H9 (cell line): ENCODE data around the gene EFL1. TPM values are rescaled to one million over a fixed set of nuclear protein-coding genes. Genes with fewer than 3 reads are reported as not detected.

Experiments
- DNase-seq: peaks from one replicate; pipeline ENCODE4 v3.0.0-alpha.2; 2017
- H2AFZ ChIP-seq: one replicate; pipeline ENCODE4 v1.6.1; 2013; ENCODE audit warnings: mild to moderate bottlenecking, low read length, control low read depth, moderate library complexity
- H2AK5ac ChIP-seq: 2 replicates; pipeline ENCODE4 v1.6.1; 2013; ENCODE audit warnings: low read length, control low read depth, mixed read lengths; ENCODE audit not compliant: insufficient read length
- H2BK120ac ChIP-seq: one replicate; pipeline ENCODE4 v1.6.1; 2013; ENCODE audit warnings: low read depth, mild to moderate bottlenecking, low read length, control low read depth, inconsistent platforms; ENCODE audit not compliant: poor library complexity, severe bottlenecking
- H2BK12ac ChIP-seq: 2 replicates; pipeline ENCODE4 v1.6.1; 2013; ENCODE audit warnings: low read length, control low read depth, mixed read lengths, low read depth; ENCODE audit not compliant: insufficient read length
- H2BK15ac ChIP-seq: 2 replicates; pipeline ENCODE4 v1.6.1; 2013; ENCODE audit warnings: low read depth, low read length, control low read depth
- H2BK20ac ChIP-seq: one replicate; pipeline ENCODE4 v1.6.1; 2013; ENCODE audit warnings: low read depth, mild to moderate bottlenecking, low read length, control low read depth, inconsistent platforms; ENCODE audit not compliant: poor library complexity, severe bottlenecking
- H2BK5ac ChIP-seq: 2 replicates; pipeline ENCODE4 v1.6.1; 2013; ENCODE audit warnings: low read length, control low read depth, mixed read lengths; ENCODE audit not compliant: insufficient read length
- H3K14ac ChIP-seq: 2 replicates; pipeline ENCODE4 v1.6.1; 2013; ENCODE audit warnings: low read length, control low read depth; ENCODE audit not compliant: insufficient read depth
- H3K18ac ChIP-seq: 2 replicates; pipeline ENCODE4 v1.6.1; 2013; ENCODE audit warnings: low read depth, mild to moderate bottlenecking, mixed read lengths, low read length, control low read depth; ENCODE audit not compliant: insufficient read length
- H3K23ac ChIP-seq: 2 replicates; pipeline ENCODE4 v1.6.1; 2013; ENCODE audit warnings: low read length, control low read depth, mixed read lengths, low read depth; ENCODE audit not compliant: insufficient read length
- H3K23me2 ChIP-seq: 2 replicates; pipeline ENCODE4 v1.6.1; 2013; ENCODE audit warnings: low read depth, mild to moderate bottlenecking, mixed read lengths, low read length, control low read depth; ENCODE audit not compliant: insufficient read length, poor library complexity, severe bottlenecking
- H3K27ac ChIP-seq: 2 replicates; pipeline ENCODE4 v1.5.1; 2013; ENCODE audit warnings: low read length, control low read depth, mixed read lengths, low read depth; ENCODE audit not compliant: insufficient read length
- H3K27me3 ChIP-seq: 2 replicates; pipeline ENCODE4 v1.6.1; 2013; ENCODE audit warnings: low read length, control low read depth, inconsistent platforms; ENCODE audit not compliant: insufficient read depth
- H3K4ac ChIP-seq: 2 replicates; pipeline ENCODE4 v1.6.1; 2013; ENCODE audit warnings: low read depth, mild to moderate bottlenecking, control low read depth, inconsistent platforms, low read length, moderate library complexity
- H3K4me1 ChIP-seq: 2 replicates; pipeline ENCODE4 v1.6.1; 2013; ENCODE audit warnings: low read length, control low read depth, inconsistent platforms; ENCODE audit not compliant: insufficient read depth
- H3K4me2 ChIP-seq: 2 replicates; pipeline ENCODE4 v1.6.1; 2013; ENCODE audit warnings: low read length, control low read depth, mixed read lengths; ENCODE audit not compliant: insufficient read length, insufficient read depth
- H3K56ac ChIP-seq: 2 replicates; pipeline ENCODE4 v1.6.1; 2013; ENCODE audit warnings: low read depth, mild to moderate bottlenecking, mixed read lengths, low read length, control low read depth; ENCODE audit not compliant: insufficient read length
- H3K79me1 ChIP-seq: 2 replicates; pipeline ENCODE4 v1.6.1; 2013; ENCODE audit warnings: low read depth, mild to moderate bottlenecking, moderate library complexity, low read length, control low read depth, inconsistent platforms; ENCODE audit not compliant: insufficient read depth, poor library complexity, severe bottlenecking
- H3K79me2 ChIP-seq: 2 replicates; pipeline ENCODE4 v1.6.1; 2013; ENCODE audit warnings: low read length, control low read depth, inconsistent platforms; ENCODE audit not compliant: insufficient read depth
- H3K9ac ChIP-seq: 2 replicates; pipeline ENCODE4 v1.6.1; 2013; ENCODE audit warnings: low read length, control low read depth, mixed read lengths; ENCODE audit not compliant: insufficient read length; ENCODE audit errors: extremely low read depth
- H3K9me3 ChIP-seq: one replicate; pipeline ENCODE4 v1.6.1; 2013; ENCODE audit warnings: low read depth, low read length, inconsistent platforms; ENCODE audit not compliant: control insufficient read depth
- H3T11ph ChIP-seq: one replicate; pipeline ENCODE4 v1.6.1; 2013; ENCODE audit warnings: mild to moderate bottlenecking, low read length, control low read depth, inconsistent platforms
- H4K20me1 ChIP-seq: one replicate; pipeline ENCODE4 v1.6.1; 2013; ENCODE audit not compliant: control insufficient read depth, insufficient read length, insufficient read depth
- H4K5ac ChIP-seq: 2 replicates; pipeline ENCODE4 v1.6.1; 2013; ENCODE audit warnings: low read depth, mild to moderate bottlenecking, mixed read lengths, low read length, control low read depth; ENCODE audit not compliant: insufficient read length
- H4K8ac ChIP-seq: replicated peaks from 2 replicates; pipeline ENCODE4 v1.6.1; 2013; ENCODE audit warnings: low read length, control low read depth, mixed read lengths, low read depth; ENCODE audit not compliant: insufficient read length
- H4K91ac ChIP-seq: 2 replicates; pipeline ENCODE4 v1.6.1; 2013; ENCODE audit warnings: low read depth, mild to moderate bottlenecking, moderate library complexity, mixed read lengths, low read length, control low read depth; ENCODE audit not compliant: insufficient read length
- H3K27ac Mint-ChIP-seq, 3 experiments: 2 replicates in 2 of 3; 3 replicates in 1 of 3; pipeline ENCODE4 v1.8.0; 2020 to 2021; ENCODE audit warnings: mixed read lengths in 3 of 3, mild to moderate bottlenecking in 1 of 3, moderate library complexity in 1 of 3
- H3K27me3 Mint-ChIP-seq: 2 replicates; pipeline ENCODE4 v1.8.0; 2021; ENCODE audit warnings: low read depth, mild to moderate bottlenecking, moderate library complexity, mixed read lengths
- H3K36me3 Mint-ChIP-seq, 3 experiments: 2 replicates in 2 of 3; 3 replicates in 1 of 3; pipeline ENCODE4 v1.8.0; 2020 to 2021; ENCODE audit warnings: low read depth in 3 of 3, mixed read lengths in 3 of 3; ENCODE audit not compliant: insufficient read depth in 1 of 3
- H3K4me1 Mint-ChIP-seq, 2 experiments: 2 replicates each; pipeline ENCODE4 v1.8.0; 2020; ENCODE audit warnings: mixed read lengths in 2 of 2
- H3K4me3 Mint-ChIP-seq, 2 experiments: 2 replicates in 1 of 2; 3 replicates in 1 of 2; pipeline ENCODE4 v1.8.0; 2020 to 2021; ENCODE audit warnings: mild to moderate bottlenecking in 2 of 2, mixed read lengths in 2 of 2, moderate library complexity in 1 of 2
- H3K9me3 Mint-ChIP-seq, 2 experiments: 2 replicates in 1 of 2; 3 replicates in 1 of 2; pipeline ENCODE4 v1.8.0; 2020; ENCODE audit warnings: mild to moderate bottlenecking in 2 of 2, mixed read lengths in 2 of 2, moderate library complexity in 1 of 2
- CTCF ChIP-seq: fragments of 200-600 bp; sonication (generic); conservative IDR thresholded peaks from 3 replicates; pipeline ENCODE4 v1.8.0; 2021; ENCODE audit warnings: antibody characterized with exemption, mild to moderate bottlenecking
- WGBS: extraction: QIAGEN DNeasy Blood & Tissue Kit; methylation state at CpG from one replicate; pipeline ENCODE4 v1.1.7; 2013; ENCODE audit warnings: missing lambda C conversion rate, low lambda C conversion rate, mixed read lengths; ENCODE audit not compliant: insufficient read length; ENCODE audit errors: extremely low coverage; 5-methylcytosine and 5-hydroxymethylcytosine counted together
- total RNA-seq: library from RNA; stranded (reverse); gene quantifications from 2 replicates; pipeline ENCODE4 v1.2.1, GENCODE V29; 2021

Gene EFL1
- total RNA-seq, 1 experiment from 2014 or later = 29.4 TPM

- Mint-ChIP-seq H3K9me3 (no peaks in the 10 kb centered on the region), H3K27me3 (no peaks in the 10 kb centered on the region), H3K27ac (no peak overlapping the region), H3K36me3 (peaks cover 0 to 17% (median 4%) of the 10 kb centered on the region in 3 experiments; a peak in 4 of 7 replicates), H3K4me3 (no peak overlapping the region), H3K4me1 (no peaks in the 10 kb centered on the region)
- Histone ChIP-seq H3K79me2 (no peaks in the 10 kb centered on the region), H2BK12ac (no peak overlapping the region), H3K18ac (no peak overlapping the region), H3K23me2 (no peaks in the 10 kb centered on the region), H4K20me1 (no peaks in the 10 kb centered on the region), H3K14ac (no peak overlapping the region), H3K9me3 (no peaks in the 10 kb centered on the region), H3K27me3 (no peaks in the 10 kb centered on the region), H2AK5ac (no peak overlapping the region), H3K4me2 (no peak overlapping the region), H4K5ac (no peak overlapping the region), H3T11ph (no peak overlapping the region), H2BK5ac (no peak overlapping the region), H2BK20ac (no peak overlapping the region), H3K27ac (no peak overlapping the region), H3K9ac (no peak overlapping the region), H3K4me1 (no peaks in the 10 kb centered on the region), H2BK120ac (no peak overlapping the region), H2AFZ (no peak overlapping the region), H3K56ac (no peak overlapping the region), H3K23ac (no peak overlapping the region), H4K91ac (no peak overlapping the region), H3K4ac (no peak overlapping the region), H2BK15ac (no peak overlapping the region), H3K79me1 (no peaks in the 10 kb centered on the region), H4K8ac (no peak overlapping the region)
- no peak for DNase-seq
- no CpG with 5 or more reads among the region's 5 CpGs for WGBS
- TF ChIP-seq CTCF = no peak
Observed at GRCh38 chr15:82128401-82129148, 134.0 kb downstream of the EFL1 start.
